ENCODE measurements around the gene NSD1. TPM values are rescaled to one million over a fixed set of nuclear protein-coding genes. Genes with fewer than 3 reads are reported as not detected.

Gene NSD1
- total and polyA plus RNA-seq, 2 donors (not counting 1 experiment from before 2014, with no cell fraction given), result 19.3 to 52.8 TPM

DNA sequence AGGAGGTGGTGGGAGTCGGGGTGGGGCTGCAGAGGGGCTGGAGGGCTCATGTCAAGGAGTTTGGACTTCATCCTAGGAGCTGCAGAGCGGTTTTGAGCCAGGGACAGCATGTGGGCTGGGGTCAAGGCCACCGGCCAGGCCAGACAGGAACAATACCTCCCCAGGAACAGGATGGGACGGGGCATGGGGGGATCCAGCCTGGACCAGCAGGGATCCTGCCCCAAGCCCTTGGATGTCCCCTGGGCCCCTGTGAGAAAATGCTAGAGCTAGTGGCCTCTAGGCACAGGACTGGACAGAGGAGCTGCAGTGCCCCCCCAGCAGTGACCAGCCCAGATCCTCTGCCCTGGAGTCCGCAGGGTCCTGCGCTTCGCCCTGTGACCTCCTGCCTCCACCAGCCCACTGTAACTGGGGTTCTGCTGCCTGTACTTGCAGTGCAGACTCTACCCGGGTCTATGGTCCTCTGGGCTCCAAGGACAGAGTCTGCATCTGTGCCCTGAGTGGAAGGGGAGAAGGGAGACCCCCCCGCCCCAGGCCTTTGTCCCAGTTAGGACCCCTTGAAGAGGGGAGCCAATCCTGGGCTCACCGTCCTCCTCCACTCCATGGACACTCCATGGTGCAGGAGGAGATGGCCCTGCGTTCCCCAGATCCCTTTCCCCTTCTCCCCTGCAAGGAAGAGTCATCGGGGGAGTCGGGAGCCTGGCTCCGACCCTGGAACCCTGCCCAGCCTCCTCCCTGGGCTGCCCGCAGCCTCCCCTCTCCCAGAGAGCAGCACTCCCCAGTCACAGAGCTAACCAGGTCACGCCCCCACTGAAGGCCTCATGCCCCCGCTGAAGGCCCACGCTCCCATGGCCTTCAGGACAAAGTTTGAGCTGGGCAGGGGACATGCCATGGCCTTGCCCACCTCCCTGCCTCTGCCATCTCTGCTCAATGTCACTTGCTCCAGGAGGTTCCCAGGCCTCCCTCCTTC is 181.1 kb downstream of the NSD1 start:
- TF ChIP-seq EZH2 (IDR thresholded peaks at IDR 0.05; ENCODE audit: low read length, missing control alignments) (no peak), CTCF (conservative IDR thresholded peaks at IDR 0.05 in 1 of 2, IDR thresholded peaks at IDR 0.05 in 1 of 2; ENCODE audit: low read depth in 1 of 2, low read length in 2 of 2) (no peak)

DNA sequence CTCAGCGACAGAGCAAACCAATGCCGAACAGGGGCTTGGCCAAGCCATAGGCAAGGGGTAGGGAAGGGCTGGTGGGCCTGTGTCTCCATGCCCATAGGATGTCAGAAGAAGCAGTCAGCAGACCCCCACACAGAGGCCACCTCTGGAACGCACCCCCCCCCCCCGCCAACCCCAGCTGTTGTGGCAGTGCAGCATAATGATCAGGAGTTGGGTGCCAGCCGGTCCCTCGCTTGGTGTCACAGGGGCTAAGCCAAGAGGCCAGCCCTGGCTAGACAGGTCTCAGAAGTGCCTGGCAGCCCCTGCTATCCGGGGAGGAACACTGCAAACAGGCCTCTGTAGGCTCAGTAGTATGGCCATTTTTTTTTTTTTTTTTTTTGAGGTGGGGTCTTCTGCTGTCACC is 181.8 kb downstream of the NSD1 start:
- no peaks in the 10 kb centered on the region for H3K9me3 ChIP-seq (ENCODE audit: control insufficient read depth, insufficient read depth, low read depth, low read length)
- H3K4me2 ChIP-seq (ENCODE audit: extremely low read depth, insufficient read depth, low read length), result no peak overlapping the region
- DNase-seq (ENCODE audit: low read depth in 2 of 2), result no peak
- H3K27me3 ChIP-seq (ENCODE audit: control insufficient read depth, insufficient read depth, low read length), result no peaks in the 10 kb centered on the region
- H3K36me3 ChIP-seq (ENCODE audit: control insufficient read depth, insufficient read depth, low read length), result no peaks in the 10 kb centered on the region
- no peak overlapping the region for H3K27ac ChIP-seq (ENCODE audit: insufficient read depth, low read length)
- H3K79me2 ChIP-seq (ENCODE audit: control insufficient read depth, insufficient read depth, low read length), result peaks cover 10% of the 10 kb centered on the region
- H4K20me1 ChIP-seq (ENCODE audit: control insufficient read depth, extremely low read depth, insufficient read depth, low read length), result no peaks in the 10 kb centered on the region
- no peak overlapping the region for H3K9ac ChIP-seq (ENCODE audit: insufficient read depth, low read length)
- TF ChIP-seq CTCF (conservative IDR thresholded peaks at IDR 0.05 in 1 of 2, IDR thresholded peaks at IDR 0.05 in 1 of 2; ENCODE audit: low read depth in 1 of 2, low read length in 2 of 2) (no peak), EZH2 (IDR thresholded peaks at IDR 0.05; ENCODE audit: low read length, missing control alignments) (no peak)
- no peak overlapping the region for H3K4me3 ChIP-seq (replicated peaks in 1 of 4; ENCODE audit: control extremely low read depth in 1 of 4, insufficient read depth in 1 of 4, low read depth in 3 of 4, low read length in 4 of 4)
- H3K4me1 ChIP-seq (ENCODE audit: control insufficient read depth, extremely low read depth, insufficient read depth, low read length), result peaks cover 11% of the 10 kb centered on the region
- H2AFZ ChIP-seq (ENCODE audit: low read length), result no peak overlapping the region

More for the DNA sequence above, 181.1 kb downstream of the NSD1 start:
- no peak overlapping the region for H2AFZ ChIP-seq (ENCODE audit: low read length)
- no peak overlapping the region for H3K27ac ChIP-seq (ENCODE audit: insufficient read depth, low read length)
- no peaks in the 10 kb centered on the region for H3K36me3 ChIP-seq (ENCODE audit: control insufficient read depth, insufficient read depth, low read length)
- H3K9me3 ChIP-seq (ENCODE audit: control insufficient read depth, insufficient read depth, low read depth, low read length), result no peaks in the 10 kb centered on the region
- H3K4me2 ChIP-seq (ENCODE audit: extremely low read depth, insufficient read depth, low read length), result no peak overlapping the region
- H3K79me2 ChIP-seq (ENCODE audit: control insufficient read depth, insufficient read depth, low read length), result peaks cover 14% of the 10 kb centered on the region
- H3K4me1 ChIP-seq (ENCODE audit: control insufficient read depth, extremely low read depth, insufficient read depth, low read length), result peaks cover 14% of the 10 kb centered on the region
- no peaks in the 10 kb centered on the region for H4K20me1 ChIP-seq (ENCODE audit: control insufficient read depth, extremely low read depth, insufficient read depth, low read length)
- no peaks in the 10 kb centered on the region for H3K27me3 ChIP-seq (ENCODE audit: control insufficient read depth, insufficient read depth, low read length)
- no peak overlapping the region for H3K4me3 ChIP-seq (replicated peaks in 1 of 4; ENCODE audit: control extremely low read depth in 1 of 4, insufficient read depth in 1 of 4, low read depth in 3 of 4, low read length in 4 of 4)
- H3K9ac ChIP-seq (ENCODE audit: insufficient read depth, low read length), result no peak overlapping the region
- DNase-seq (ENCODE audit: low read depth in 2 of 2), result no peak

GRCh38 chr5:177316005-177316404 is 182.4 kb downstream of the NSD1 start:
- Histone ChIP-seq H3K9ac (ENCODE audit: insufficient read depth, low read length) (no peak overlapping the region), H3K9me3 (ENCODE audit: control insufficient read depth, insufficient read depth, low read depth, low read length) (no peaks in the 10 kb centered on the region), H3K4me1 (ENCODE audit: control insufficient read depth, extremely low read depth, insufficient read depth, low read length) (peaks cover 6% of the 10 kb centered on the region), H3K27ac (ENCODE audit: insufficient read depth, low read length) (no peak overlapping the region), H2AFZ (ENCODE audit: low read length) (no peak overlapping the region), H4K20me1 (ENCODE audit: control insufficient read depth, extremely low read depth, insufficient read depth, low read length) (no peaks in the 10 kb centered on the region), H3K27me3 (ENCODE audit: control insufficient read depth, insufficient read depth, low read length) (no peaks in the 10 kb centered on the region), H3K79me2 (ENCODE audit: control insufficient read depth, insufficient read depth, low read length) (peaks cover 4% of the 10 kb centered on the region), H3K4me2 (ENCODE audit: extremely low read depth, insufficient read depth, low read length) (no peak overlapping the region), H3K4me3 (replicated peaks in 1 of 4; ENCODE audit: control extremely low read depth in 1 of 4, insufficient read depth in 1 of 4, low read depth in 3 of 4, low read length in 4 of 4) (no peak overlapping the region), H3K36me3 (ENCODE audit: control insufficient read depth, insufficient read depth, low read length) (no peaks in the 10 kb centered on the region)
- TF ChIP-seq CTCF (conservative IDR thresholded peaks at IDR 0.05 in 1 of 2, IDR thresholded peaks at IDR 0.05 in 1 of 2; ENCODE audit: low read depth in 1 of 2, low read length in 2 of 2) (no peak), EZH2 (IDR thresholded peaks at IDR 0.05; ENCODE audit: low read length, missing control alignments) (no peak)
- DNase-seq (ENCODE audit: low read depth in 2 of 2), result no peak

Data from fibroblast of lung (primary cell).